ENCODE measurements around the gene LRIG3. TPM values are rescaled to one million over a fixed set of nuclear protein-coding genes. Genes with fewer than 3 reads are reported as not detected.

The LRIG3 gene
- total and polyA plus RNA-seq, 9 of the 15 experiments (the other 6 are each of a cell fraction or from before 2014, with no cell fraction given): 0.18 TPM; not detected in 8

DNA sequence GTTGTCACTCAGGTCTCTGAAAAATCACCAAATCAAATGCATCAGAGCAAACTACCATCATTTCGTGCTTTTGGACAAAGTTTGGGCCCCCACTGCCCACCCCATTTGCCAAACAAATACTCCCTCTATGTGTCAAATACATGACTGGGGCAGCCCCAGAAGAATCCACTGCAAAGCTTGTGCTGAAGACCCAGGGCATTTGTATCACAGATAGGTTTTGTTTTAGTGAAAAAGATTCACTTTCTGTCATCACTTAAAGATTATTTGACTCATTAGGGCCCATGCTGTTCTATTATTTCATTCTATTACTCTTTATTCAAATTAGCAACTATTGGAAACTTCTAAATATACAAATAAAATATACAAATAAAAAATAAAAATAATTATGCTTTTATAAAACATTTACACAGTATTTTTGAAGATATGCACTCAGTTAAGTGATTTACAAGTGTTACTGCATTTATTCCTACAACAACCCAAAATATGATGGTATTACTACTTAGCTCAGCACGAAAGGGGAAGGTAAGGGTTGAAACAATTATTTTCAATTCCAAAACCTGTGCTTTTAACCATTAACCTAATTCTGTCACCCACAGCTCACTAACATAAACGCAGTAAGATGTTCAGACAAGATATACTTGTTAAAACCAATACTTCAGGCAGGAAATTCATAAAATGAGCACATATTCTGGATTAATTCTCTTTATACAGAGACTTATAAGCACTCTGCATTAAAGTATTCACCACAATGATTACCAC lies 36.5 kb downstream of the LRIG3 start (continued):
- TF ChIP-seq SIX5 (IDR thresholded peaks at IDR 0.05; ENCODE audit: borderline replicate concordance in 1 of 2, insufficient read depth in 1 of 2, low read depth in 1 of 2, low read length in 2 of 2): no peak
- no peak for TF ChIP-seq CREB1 (IDR thresholded peaks at IDR 0.05)
- no peak for TF ChIP-seq CREB1 (CRISPR knock-in tag; IDR thresholded peaks at IDR 0.05)
- no peak for TF ChIP-seq BACH1 (tag; IDR thresholded peaks at IDR 0.05)
- TF ChIP-seq CEBPB (tag; IDR thresholded peaks at IDR 0.05): no peak
- TF ChIP-seq RAD21 (CRISPR knock-in tag; conservative IDR thresholded peaks at IDR 0.05 in 1 of 2, IDR thresholded peaks at IDR 0.05 in 1 of 2): no peak
- TF ChIP-seq ELF2 (CRISPR knock-in tag; IDR thresholded peaks at IDR 0.05): no peak
- TF ChIP-seq HES1 (IDR thresholded peaks at IDR 0.05; ENCODE audit: low read depth): no peak
- TF ChIP-seq, protein P1, sequence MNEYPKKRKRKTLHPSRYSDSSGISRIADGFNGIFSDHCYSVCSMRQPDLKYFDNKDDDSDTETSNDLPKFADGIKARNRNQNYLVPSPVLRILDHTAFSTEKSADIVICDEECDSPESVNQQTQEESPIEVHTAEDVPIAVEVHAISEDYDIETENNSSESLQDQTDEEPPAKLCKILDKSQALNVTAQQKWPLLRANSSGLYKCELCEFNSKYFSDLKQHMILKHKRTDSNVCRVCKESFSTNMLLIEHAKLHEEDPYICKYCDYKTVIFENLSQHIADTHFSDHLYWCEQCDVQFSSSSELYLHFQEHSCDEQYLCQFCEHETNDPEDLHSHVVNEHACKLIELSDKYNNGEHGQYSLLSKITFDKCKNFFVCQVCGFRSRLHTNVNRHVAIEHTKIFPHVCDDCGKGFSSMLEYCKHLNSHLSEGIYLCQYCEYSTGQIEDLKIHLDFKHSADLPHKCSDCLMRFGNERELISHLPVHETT (CRISPR knock-in tag; conservative IDR thresholded peaks at IDR 0.05 in 1 of 2, IDR thresholded peaks at IDR 0.05 in 1 of 2): no peak
- TF ChIP-seq ZC3H11A (IDR thresholded peaks at IDR 0.05; ENCODE audit: low read depth, low read length): no peak

Measured in K562 (cell line).